IPS-15b (cell line): ENCODE results near the gene HSPB6.

Experiments
- H3K27me3 ChIP-seq: one replicate; pipeline ENCODE4 v1.6.1; 2013; ENCODE audit warnings: low read length; ENCODE audit not compliant: control insufficient read depth, insufficient read depth
- H3K36me3 ChIP-seq: one replicate; pipeline ENCODE4 v1.6.1; 2013; ENCODE audit warnings: low read length; ENCODE audit not compliant: control insufficient read depth, insufficient read depth
- H3K4me1 ChIP-seq: one replicate; pipeline ENCODE4 v1.6.1; 2013; ENCODE audit warnings: mild to moderate bottlenecking, low read length; ENCODE audit not compliant: control insufficient read depth, insufficient read depth
- H3K4me3 ChIP-seq: one replicate; pipeline ENCODE4 v1.5.1; 2013; ENCODE audit warnings: low read depth, low read length
- H3K9ac ChIP-seq: one replicate; pipeline ENCODE4 v1.6.1; 2013; ENCODE audit warnings: low read depth, mild to moderate bottlenecking, low read length
- H3K9me3 ChIP-seq: one replicate; pipeline ENCODE4 v1.6.1; 2013; ENCODE audit warnings: mild to moderate bottlenecking, low read length; ENCODE audit not compliant: control insufficient read depth, insufficient read depth

HSPB6 gene

DNA sequence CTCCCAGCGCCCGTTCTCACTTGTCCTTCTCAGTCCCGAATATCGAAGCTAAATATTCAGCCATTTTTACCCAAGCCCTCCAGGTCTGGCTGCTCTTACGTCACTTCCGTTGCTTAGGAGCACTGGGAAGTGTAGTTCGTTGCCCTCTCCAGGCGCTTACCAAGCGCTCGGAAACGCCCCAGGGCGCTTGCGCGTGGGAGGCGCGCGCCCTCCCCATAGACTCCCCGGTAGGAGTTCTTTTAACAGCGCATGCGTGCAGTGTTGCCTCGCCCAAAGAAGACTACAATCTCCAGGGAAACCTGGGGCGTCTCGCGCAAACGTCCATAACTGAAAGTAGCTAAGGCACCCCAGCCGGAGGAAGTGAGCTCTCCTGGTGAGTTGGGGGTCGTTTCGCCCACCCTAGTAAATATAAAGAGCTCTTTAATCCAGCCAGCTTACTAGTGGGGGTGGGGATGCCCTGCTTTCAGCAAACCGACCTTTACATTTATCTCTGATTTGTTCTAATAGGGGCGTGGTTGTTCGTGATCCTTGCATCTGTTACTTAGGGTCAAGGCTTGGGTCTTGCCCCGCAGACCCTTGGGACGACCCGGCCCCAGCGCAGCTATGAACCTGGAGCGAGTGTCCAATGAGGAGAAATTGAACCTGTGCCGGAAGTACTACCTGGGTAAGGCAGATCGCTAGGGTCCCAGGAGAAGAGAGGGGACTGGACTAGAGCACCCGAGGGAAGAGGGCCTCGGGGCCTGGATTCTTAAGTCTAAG is 11.3 kb downstream of the HSPB6 start, which contains the start of the genes PSENEN and U2AF1L4:
TSS of gene PSENEN (plus strand) at position 324 of the 759 bp plus-strand sequence. CDS start at position 604, 280 bp downstream.
TSS of gene U2AF1L4 (minus strand) at position 91 of the 759 bp plus-strand sequence. CDS start at position 64, 27 bp downstream.
- H3K9me3 ChIP-seq, result no peaks in the 10 kb centered on the region
- no peaks in the 10 kb centered on the region for H3K36me3 ChIP-seq
- H3K9ac ChIP-seq, result peak within 1 kb of the TSS; percentile 66
- no peaks in the 10 kb centered on the region for H3K27me3 ChIP-seq
- H3K4me1 ChIP-seq, result peaks cover 4% of the 10 kb centered on the region
- peak within 1 kb of the TSS; percentile 86 for H3K4me3 ChIP-seq

DNA sequence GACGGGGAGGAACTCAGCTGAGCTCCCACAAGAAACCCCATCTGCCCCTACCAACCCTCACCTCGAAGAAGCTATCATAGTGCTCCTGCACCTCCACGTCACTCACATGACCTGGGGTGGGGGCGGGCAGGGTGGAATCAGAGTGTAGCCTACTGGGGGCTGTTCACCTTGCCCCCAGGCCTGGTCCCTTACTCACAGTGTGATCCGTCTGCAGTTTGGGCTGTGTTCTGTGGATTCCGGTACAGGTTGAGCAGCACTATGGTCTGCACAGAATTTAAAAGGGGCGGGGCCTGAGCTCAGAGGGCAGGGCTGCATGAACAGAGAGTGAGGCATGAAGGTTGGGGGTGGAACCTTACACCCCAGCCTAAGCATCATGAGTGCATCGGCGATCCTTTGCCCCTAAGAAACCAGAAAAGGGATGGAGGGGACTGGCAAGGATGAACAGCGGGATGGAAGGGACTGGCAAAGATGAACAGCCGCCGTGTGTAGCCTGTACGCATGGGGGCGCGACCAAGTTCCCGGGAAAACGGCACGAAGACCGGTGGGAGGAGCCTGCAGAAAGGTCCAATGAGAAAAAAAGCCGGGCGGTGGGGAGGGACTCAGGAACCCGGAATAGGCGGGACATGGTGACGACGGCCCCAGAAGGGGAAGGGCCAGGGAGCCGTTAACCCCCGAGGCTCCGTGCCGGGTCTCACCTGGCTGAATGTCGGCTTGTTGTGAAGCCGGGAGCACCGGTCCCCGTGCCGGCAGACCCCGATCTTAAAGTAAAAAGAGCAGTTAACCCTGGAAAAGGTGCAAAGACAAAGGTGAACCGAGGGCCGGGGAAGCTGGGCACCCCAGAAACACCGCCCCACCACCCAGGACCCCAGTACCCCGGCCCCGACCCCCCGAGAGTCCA is 12.2 kb downstream of the HSPB6 start:
- H3K9me3 ChIP-seq, result no peaks in the 10 kb centered on the region
- H3K9ac ChIP-seq, result peak overlapping the region; percentile 66
- no peaks in the 10 kb centered on the region for H3K36me3 ChIP-seq
- H3K4me1 ChIP-seq, result peaks cover 4% of the 10 kb centered on the region
- H3K4me3 ChIP-seq, result peak overlapping the region; percentile 65
- H3K27me3 ChIP-seq, result no peaks in the 10 kb centered on the region

DNA sequence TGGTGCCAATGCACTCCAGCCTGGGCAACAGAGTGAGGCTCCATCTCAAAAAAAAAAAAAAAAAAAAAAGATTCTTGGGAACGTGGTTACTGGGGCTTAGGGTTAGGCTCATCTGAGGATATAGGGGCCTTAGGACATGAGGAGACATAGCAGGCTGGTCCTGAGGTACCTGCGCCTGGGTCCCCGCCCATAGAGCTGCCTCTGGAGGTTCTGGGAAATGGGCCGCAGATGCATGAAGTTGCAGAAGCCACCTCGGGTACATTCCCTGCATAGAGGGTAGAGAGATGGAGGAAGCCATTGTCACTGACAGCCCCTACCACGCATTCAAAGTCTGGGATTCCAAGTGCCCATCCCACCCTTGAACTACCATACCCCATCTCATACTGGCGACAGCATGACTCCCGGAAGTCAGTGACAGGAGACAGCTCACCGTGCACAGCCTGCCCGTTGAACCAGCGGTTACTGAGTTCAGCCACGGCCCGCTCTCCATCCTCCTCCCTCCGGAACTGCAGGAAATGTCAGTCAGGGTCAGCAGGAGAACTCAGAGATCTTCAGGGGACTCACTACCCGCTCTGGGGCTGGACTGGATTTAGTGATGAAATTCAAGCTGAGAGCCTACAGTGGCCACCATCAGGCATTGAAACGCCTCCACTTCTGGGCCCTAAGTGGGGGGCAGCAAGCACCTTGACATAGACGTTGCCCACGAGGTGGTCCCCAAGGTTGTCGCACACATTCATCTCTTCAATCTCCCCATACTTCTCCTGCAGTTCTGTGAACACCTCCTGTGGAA is 13.0 kb downstream of the HSPB6 start:
- peak overlapping the region; percentile 65 for H3K4me3 ChIP-seq
- no peaks in the 10 kb centered on the region for H3K9me3 ChIP-seq
- no peak overlapping the region for H3K9ac ChIP-seq
- peaks cover 5% of the 10 kb centered on the region for H3K36me3 ChIP-seq
- H3K4me1 ChIP-seq, result peaks cover 4% of the 10 kb centered on the region
- no peaks in the 10 kb centered on the region for H3K27me3 ChIP-seq

DNA sequence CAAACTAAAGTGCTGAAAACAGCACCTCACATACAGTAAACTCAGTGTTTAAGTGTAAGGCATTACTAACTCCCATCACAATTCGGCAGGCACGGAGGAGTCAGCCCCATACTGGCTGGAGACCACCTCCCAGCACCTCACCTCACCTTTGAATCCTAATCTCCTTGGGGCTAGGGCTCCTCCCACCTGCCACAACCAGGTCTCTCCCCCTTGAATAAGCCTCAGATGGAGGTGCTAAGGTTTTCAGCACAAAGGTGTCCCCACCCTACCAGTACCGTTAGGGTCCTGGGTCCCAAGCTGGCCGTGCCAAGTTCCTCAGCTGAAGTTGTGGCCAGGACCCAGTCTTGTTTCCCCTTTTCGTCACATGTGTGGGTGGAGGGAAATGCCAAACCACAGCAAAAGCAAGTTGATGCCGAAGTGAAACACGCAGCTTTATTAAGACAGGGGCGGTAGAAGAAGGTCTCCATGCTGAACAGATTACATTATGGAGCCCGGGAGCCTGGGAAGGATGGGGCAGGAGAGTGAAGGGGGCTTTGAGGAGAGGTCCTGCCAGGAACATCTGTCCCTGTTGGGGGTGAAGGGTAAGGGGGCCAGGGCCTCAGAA is 14.6 kb downstream of the HSPB6 start, which contains the start of gene IGFLR1:
TSS of gene IGFLR1 (minus strand) at position 332 of the 604 bp plus-strand sequence. CDS start 1,272 bp downstream, outside the sequence.
- no peak within 1 kb of the TSS for H3K9ac ChIP-seq
- peak within 1 kb of the TSS; percentile 88 for H3K4me3 ChIP-seq
- no peaks in the 10 kb centered on the region for H3K9me3 ChIP-seq
- H3K4me1 ChIP-seq, result peaks cover 4% of the 10 kb centered on the region
- H3K36me3 ChIP-seq, result peaks cover 21% of the 10 kb centered on the region
- no peaks in the 10 kb centered on the region for H3K27me3 ChIP-seq

DNA sequence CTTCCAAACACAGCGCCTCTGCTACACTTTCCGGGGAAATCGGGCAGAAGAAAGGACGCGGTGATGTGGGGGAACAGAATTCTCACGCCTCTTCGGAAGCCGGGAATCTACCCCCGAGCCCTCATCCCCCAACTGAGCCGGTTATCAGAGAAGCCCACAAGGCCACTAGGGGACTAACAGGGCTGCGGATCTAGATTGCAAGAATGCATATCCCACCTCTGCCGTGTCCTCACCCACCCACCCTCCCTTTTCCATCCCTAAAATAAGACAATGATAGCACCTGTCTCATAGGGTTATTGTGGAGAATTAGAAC is 15.7 kb downstream of the HSPB6 start:
- H3K9me3 ChIP-seq, result no peaks in the 10 kb centered on the region
- H3K9ac ChIP-seq, result peak overlapping the region; percentile 73
- peaks cover 30% of the 10 kb centered on the region for H3K36me3 ChIP-seq
- peaks cover 1% of the 10 kb centered on the region for H3K4me1 ChIP-seq
- H3K27me3 ChIP-seq, result no peaks in the 10 kb centered on the region
- peak overlapping the region; percentile 88 for H3K4me3 ChIP-seq

DNA sequence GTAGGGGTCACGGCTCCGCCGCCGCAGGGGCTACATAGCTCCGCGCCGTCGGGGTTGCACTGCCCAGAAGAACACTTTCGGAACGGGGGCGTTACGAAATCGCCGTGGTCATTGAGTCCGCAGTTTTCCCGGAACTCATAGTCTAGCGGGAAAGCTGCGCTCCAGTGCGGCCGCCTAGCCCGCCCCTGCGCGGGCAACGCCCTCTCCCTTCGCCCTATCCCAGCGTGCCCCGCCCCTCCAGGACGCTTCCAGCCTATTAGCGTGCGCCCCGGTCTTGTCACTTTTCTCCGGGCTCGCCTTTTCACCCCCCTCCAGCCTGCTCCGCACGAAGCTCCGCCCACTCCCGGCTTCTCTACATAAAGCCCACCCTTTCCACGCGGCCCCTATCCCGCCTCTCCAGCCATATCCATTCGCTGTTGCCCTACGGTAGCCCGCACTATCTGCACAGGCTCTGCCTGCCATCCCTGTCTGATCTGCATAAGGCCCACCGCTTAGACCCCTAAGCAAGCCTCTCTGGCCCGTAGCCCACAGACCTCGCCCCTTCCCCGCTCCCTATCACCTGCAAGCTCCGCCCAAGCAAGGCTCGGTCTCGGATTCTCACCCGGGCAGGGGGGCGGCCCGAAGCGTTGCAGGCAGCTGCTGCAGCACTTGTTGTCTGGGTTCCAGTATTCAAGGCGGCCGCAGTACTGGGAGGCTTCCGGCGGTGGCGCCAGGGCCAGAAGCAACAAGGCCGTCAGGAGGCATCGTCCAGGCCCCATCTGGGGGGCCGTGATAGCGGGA is 16.2 kb downstream of the HSPB6 start:
- Histone ChIP-seq H3K36me3 (peaks cover 30% of the 10 kb centered on the region), H3K9me3 (no peaks in the 10 kb centered on the region), H3K9ac (peak overlapping the region; percentile 73), H3K27me3 (no peaks in the 10 kb centered on the region), H3K4me3 (peak overlapping the region; percentile 88), H3K4me1 (no peaks in the 10 kb centered on the region)

DNA sequence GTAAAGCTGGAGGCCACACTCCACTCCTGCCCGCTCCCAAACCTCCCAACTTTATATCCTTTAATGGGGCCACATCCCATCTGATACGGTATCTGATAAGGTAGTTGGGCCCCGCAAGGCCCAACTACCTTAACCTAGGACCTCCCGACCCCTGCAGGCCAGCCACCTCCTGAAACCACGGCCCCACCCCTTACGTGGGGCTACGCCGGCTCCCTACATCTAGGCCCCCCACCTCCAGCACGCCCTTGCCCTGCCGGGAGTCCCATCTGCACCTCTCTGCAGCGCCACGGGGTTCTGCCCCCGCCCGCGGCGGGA is 16.8 kb downstream of the HSPB6 start:
- Histone ChIP-seq H3K27me3 (no peaks in the 10 kb centered on the region), H3K4me1 (no peaks in the 10 kb centered on the region), H3K36me3 (peaks cover 34% of the 10 kb centered on the region)

DNA sequence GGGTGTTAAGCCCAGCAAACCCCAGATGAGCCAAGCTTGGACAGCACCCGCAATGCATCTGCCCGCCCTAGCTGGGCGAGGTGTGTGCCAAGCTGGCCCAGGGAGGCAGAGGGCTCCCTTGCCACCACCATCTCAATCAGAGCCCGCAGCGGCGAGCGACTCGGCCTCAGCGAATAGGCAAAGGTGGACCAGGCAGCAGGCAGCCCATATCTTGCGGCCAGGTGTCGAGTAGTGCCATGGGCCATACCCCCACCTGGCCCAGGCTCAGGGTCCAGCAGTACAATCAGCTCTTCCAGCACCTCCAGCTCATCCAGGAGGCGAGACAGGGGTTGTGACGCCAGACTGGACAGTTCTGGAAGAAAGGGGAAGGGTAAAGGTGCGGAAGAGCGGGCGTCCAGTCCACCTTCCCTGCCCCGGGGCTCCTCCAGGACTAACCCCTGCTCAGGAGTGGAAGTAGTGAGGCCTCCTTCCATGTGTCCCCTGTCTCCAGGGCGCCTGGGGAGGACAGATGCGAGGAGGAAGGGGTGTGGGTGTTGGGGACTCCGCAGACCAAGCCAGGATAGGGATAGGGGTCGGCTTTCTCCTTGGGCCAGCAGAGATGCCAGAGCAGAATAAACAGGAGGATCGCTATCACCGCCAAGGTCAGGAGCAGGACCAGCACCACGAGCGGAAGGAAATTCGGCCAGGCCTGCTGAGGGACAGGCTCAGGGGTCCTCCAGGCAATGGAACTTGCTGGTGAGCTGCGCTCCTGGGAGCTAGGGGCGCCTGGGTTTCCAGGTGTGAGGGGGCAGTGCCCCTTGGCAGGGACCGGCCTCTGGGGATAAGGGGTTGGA is 17.3 kb downstream of the HSPB6 start:
- H3K4me1 ChIP-seq, result no peaks in the 10 kb centered on the region
- H3K9me3 ChIP-seq, result no peaks in the 10 kb centered on the region
- peak overlapping the region; percentile 47 for H3K9ac ChIP-seq
- no peaks in the 10 kb centered on the region for H3K27me3 ChIP-seq
- peak overlapping the region; percentile 88 for H3K4me3 ChIP-seq
- peaks cover 34% of the 10 kb centered on the region for H3K36me3 ChIP-seq

More for the DNA sequence above, 16.8 kb downstream of the HSPB6 start:
- H3K4me3 ChIP-seq, result peak overlapping the region; percentile 88
- H3K9ac ChIP-seq, result peak overlapping the region; percentile 47
- H3K9me3 ChIP-seq, result no peaks in the 10 kb centered on the region

DNA sequence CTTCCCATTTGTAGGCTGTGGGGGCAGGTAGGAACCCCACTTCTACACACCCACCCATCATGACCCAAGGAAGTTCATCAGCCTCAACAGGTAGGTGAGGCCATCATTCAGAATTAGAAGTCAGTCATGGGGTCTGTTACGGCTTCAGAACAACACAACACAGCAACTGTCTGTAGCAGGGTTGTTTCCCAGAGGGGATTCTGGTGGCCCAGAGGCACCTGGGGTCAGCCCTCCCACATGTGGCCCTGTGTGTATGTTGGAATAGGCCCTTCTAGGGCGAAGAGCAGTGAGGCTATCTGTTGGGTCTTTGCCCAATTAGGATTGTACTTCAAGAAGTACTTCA is 18.0 kb downstream of the HSPB6 start:
- Histone ChIP-seq H3K4me1 (no peaks in the 10 kb centered on the region), H3K9ac (no peak overlapping the region), H3K4me3 (no peak overlapping the region), H3K9me3 (no peaks in the 10 kb centered on the region), H3K27me3 (no peaks in the 10 kb centered on the region), H3K36me3 (peaks cover 38% of the 10 kb centered on the region)
